Transverse colon (tissue), 4 donors: ENCODE data around the gene INMT. TPM values are rescaled to one million over a fixed set of nuclear protein-coding genes. Genes with fewer than 3 reads are reported as not detected.
A peak's percentile ranks its signal among the peaks of the same experiment; 100 is the strongest.

Experiments used
- DNase-seq: peaks from one replicate; pipeline ENCODE4 v3.0.0-alpha.2; 2019
- H3K27ac ChIP-seq, 4 donors: fragments of 200-600 bp; sonication (generic); 2 replicates each; pipeline ENCODE4 v1.5.1; 2016 to 2018; ENCODE audit warnings: inconsistent platforms in 4 of 4
- H3K27me3 ChIP-seq: fragments of 200-600 bp; sonication (generic); 2 replicates; pipeline ENCODE4 v1.5.1; 2017; ENCODE audit warnings: inconsistent platforms
- H3K36me3 ChIP-seq, 4 donors: fragments of 200-600 bp; sonication (generic); 2 replicates each; pipeline ENCODE4 v1.5.1; 2017 to 2019; ENCODE audit warnings: inconsistent platforms in 4 of 4
- H3K4me1 ChIP-seq, 4 donors: fragments of 200-600 bp; sonication (generic); 2 replicates each; pipeline ENCODE4 v1.5.1; 2017 to 2020; ENCODE audit warnings: inconsistent platforms in 4 of 4
- H3K4me3 ChIP-seq, 4 donors: fragments of 200-600 bp; sonication (generic); 1 replicate in 1 of 4; 2 replicates in 3 of 4; pipeline versions ENCODE4 v1.5.1 to v1.6.1; 2017 to 2019; ENCODE audit warnings: inconsistent platforms in 4 of 4
- H3K9me3 ChIP-seq, 2 donors: fragments of 200-600 bp; sonication (generic); 2 replicates each; pipeline ENCODE4 v1.5.1; 2017 to 2019; ENCODE audit warnings: inconsistent platforms in 2 of 2
- EP300 ChIP-seq: sonication (generic); formaldehyde crosslinking; IDR thresholded peaks from one replicate; pipeline ENCODE4 v1.6.1; 2017; ENCODE audit warnings: antibody characterized with exemption, low read depth
- POLR2A ChIP-seq: fragments of 450-650 bp; IDR thresholded peaks from one replicate; pipeline ENCODE4 v1.6.1; 2016; ENCODE audit warnings: antibody characterized with exemption, mild to moderate bottlenecking, moderate library complexity
- POLR2AphosphoS5 ChIP-seq, 3 donors: sonication (generic); formaldehyde crosslinking; IDR thresholded peaks; one replicate each; pipeline ENCODE4 v1.6.1; 2016; ENCODE audit warnings: antibody characterized with exemption in 3 of 3
- WGBS, 2 donors: methylation state at CpG; one replicate each; pipeline ENCODE4 v1.1.5; 2018; ENCODE audit warnings: low coverage in 1 of 2; 5-methylcytosine and 5-hydroxymethylcytosine counted together
- in situ Hi-C, 4 donors: fragments of 200-750 bp; cut with MboI; loops; one replicate each; pipeline versions ENCODE4 v1.15.0 to v1.15.1; 2017; ENCODE audit warnings: low sequenced_read_pairs in 3 of 4, low pct_ligation_motif_present in 1 of 4, low pct_unique_long_range_greater_than_20kb in 1 of 4
- intact Hi-C: fragments of 100-400 bp; cut with DNase I; formaldehyde crosslinking; loops from one replicate; pipeline ENCODE4 v1.15.1; 2023; ENCODE audit warnings: low total_unique reads
- total RNA-seq, 4 donors: library from RNA; depleted of rRNA; stranded (reverse); fragments of >200 nt; gene quantifications; one replicate each; pipeline ENCODE4 v1.1.0, GENCODE V29; 2016
- TF ChIP-seq, protein P1 (sequence below), 5 experiments: fragments of 200-600 bp in 3 of 5; fragments of 450-650 bp in 2 of 5; sonication (generic) in 3 of 5; IDR thresholded peaks; 1 replicate in 2 of 5; 2 replicates in 3 of 5; pipeline ENCODE4 v1.5.1; 2016 to 2017; ENCODE audit warnings: antibody characterized with exemption in 5 of 5, inconsistent platforms in 3 of 5, mild to moderate bottlenecking in 2 of 5, moderate library complexity in 1 of 5

Gene INMT
- total RNA-seq, 4 donors from 2014 or later = 3.8 to 15.5 (median 8.7) TPM

DNA sequence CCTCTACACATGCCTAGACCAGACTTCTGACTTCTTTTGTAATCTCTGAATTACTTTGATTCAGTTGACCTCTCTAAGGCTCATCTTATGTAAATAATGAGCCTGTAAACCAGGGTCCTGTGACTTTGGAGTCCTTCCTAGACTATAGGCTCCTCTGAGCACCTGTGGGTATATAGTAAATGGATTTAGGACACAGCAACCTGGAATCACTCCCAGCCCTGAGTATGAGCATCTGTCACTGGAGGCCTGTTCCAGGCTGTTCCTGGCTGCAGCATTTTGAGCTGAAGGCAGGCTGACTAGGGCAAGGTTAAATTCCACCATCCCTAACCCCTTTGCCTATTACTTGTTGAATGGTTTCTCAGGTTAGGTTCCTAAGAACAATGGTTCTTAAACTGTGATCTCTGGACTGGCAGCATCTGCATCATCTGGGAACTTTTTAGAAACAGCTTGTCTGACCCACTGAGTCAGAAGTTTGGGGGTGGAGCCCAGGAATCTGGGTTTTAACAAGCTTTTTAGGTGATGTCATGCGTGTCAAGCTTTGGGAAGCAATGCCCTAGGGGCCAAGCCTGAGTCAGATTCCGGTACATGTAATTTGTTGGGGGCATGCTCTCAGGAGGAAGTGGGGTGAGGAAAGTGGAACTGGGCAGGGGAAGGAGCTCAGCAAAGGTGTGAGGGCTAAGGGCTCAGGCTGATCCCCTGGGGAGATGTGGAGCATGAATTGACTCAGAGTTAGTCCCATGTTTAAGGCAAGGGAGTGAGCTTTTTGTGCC lies 47.5 kb downstream of the INMT start:
- H3K4me3 ChIP-seq = no peak overlapping the region
- no peaks in the 10 kb centered on the region for H3K27me3 ChIP-seq
- H3K27ac ChIP-seq = peak overlapping the region in 3 of 4 donors; percentile 5 to 25 (median 9)
- TF ChIP-seq, protein P1, sequence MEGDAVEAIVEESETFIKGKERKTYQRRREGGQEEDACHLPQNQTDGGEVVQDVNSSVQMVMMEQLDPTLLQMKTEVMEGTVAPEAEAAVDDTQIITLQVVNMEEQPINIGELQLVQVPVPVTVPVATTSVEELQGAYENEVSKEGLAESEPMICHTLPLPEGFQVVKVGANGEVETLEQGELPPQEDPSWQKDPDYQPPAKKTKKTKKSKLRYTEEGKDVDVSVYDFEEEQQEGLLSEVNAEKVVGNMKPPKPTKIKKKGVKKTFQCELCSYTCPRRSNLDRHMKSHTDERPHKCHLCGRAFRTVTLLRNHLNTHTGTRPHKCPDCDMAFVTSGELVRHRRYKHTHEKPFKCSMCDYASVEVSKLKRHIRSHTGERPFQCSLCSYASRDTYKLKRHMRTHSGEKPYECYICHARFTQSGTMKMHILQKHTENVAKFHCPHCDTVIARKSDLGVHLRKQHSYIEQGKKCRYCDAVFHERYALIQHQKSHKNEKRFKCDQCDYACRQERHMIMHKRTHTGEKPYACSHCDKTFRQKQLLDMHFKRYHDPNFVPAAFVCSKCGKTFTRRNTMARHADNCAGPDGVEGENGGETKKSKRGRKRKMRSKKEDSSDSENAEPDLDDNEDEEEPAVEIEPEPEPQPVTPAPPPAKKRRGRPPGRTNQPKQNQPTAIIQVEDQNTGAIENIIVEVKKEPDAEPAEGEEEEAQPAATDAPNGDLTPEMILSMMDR (IDR thresholded peaks at IDR 0.05) = no peak
- no peak for TF ChIP-seq EP300
- TF ChIP-seq POLR2AphosphoS5 (IDR thresholded peaks at IDR 0.05) = no peak
- no peak for TF ChIP-seq POLR2A
- in situ Hi-C loops (no loop called here), intact Hi-C loops (no loop called here)
- H3K36me3 ChIP-seq = no peaks in the 10 kb centered on the region
- H3K4me1 ChIP-seq = peaks cover 15 to 38% (median 26%) of the 10 kb centered on the region in 4 donors
- no peaks in the 10 kb centered on the region for H3K9me3 ChIP-seq
- 57% methylated on average over 2 of the region's 2 CpGs; no CpG with 5 or more reads in 1 of the 2 donors for WGBS, 2 donors
- no peak for DNase-seq

DNA sequence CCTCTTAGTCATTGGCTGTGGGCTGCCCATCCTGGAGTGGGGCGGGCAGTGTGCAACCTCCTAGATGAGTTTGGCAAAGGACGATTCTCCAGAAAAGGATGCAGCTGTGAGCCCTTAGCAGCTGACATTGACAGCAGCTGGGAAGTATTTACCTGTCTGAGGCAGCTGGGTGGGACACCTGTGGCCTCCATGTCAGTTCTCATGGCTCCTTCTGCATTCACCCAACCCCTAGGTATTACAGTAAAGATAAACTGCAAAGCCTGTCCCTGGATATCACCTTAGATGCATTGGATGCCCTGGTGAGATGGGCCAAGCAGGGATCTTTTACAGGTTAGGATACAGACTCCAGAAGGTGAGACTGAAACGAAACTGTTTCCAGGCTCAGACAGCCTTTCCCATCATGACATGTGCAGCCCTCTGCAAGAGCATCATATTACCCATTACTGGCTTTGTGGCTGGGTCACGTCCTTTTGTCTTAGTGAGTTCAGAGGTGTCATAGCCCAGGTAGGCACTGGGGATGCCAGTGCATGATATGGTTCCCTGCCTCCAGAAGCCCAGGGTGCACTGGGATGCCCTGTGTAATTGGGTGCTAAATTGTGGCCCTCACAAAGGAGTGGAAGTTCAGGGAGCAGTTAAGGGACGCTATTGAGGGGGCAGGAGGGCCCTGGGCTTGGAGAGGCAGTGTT lies 48.2 kb downstream of the INMT start:
- peaks cover 15 to 39% (median 26%) of the 10 kb centered on the region in 4 donors for H3K4me1 ChIP-seq
- WGBS, 2 donors = 74% methylated on average over 5 of the region's 5 CpGs; no CpG with 5 or more reads in 1 of the 2 donors
- no peaks in the 10 kb centered on the region for H3K36me3 ChIP-seq
- no peak overlapping the region for H3K4me3 ChIP-seq
- TF ChIP-seq POLR2AphosphoS5 (IDR thresholded peaks at IDR 0.05) (no peak), EP300 (no peak), POLR2A (no peak)
- TF ChIP-seq, protein P1 (IDR thresholded peaks at IDR 0.05) = no peak
- DNase-seq = no peak
- H3K27me3 ChIP-seq = no peaks in the 10 kb centered on the region
- H3K27ac ChIP-seq = peak overlapping the region in 1 of 4 donors; percentile 21
- in situ Hi-C loops = loop anchor here (5.0 to 25.0 kb wide), 5 partner anchors 175 to 325 kb away; no protein-coding TSS in a partner anchor
- H3K9me3 ChIP-seq = no peaks in the 10 kb centered on the region
- intact Hi-C loops = loop anchor here (10.0 kb wide), 1 partner anchor 115 kb away; the partner anchor contains the start of gene AQP1

DNA sequence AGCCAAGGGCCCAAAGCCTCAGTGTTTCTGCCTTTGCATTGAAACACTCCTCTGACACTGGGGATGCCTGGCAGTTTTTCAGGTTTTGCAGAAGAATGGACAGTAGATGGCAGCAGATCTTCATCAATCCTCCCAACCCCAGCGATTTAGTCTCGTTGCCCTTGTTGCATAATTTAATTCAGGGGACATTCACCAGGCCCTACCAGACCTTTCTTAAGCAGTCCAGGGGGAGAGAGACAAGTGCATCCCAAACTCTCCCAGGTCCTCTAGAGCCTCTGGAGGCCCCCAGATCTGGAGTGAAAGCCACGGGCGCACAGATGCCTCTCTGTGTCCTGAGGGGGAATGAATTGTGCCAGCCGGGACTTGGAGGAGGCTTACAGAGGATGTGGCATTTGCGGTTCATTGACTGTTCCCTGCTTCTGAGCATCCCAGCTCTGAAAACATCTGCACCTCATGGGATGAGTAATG lies 48.9 kb downstream of the INMT start:
- DNase-seq = peak; percentile 58
- Histone ChIP-seq H3K4me3 (no peak overlapping the region), H3K9me3 (no peaks in the 10 kb centered on the region), H3K36me3 (no peaks in the 10 kb centered on the region), H3K27me3 (no peaks in the 10 kb centered on the region), H3K4me1 (peaks cover 14 to 35% (median 26%) of the 10 kb centered on the region in 4 donors), H3K27ac (peak overlapping the region in 1 of 4 donors; percentile 21)
- TF ChIP-seq POLR2AphosphoS5 (IDR thresholded peaks at IDR 0.05) (peak in 2 of 3 donors; percentile 18 to 28), EP300 (no peak)
- TF ChIP-seq, protein P1 (IDR thresholded peaks at IDR 0.05) = peak; percentile 59 to 76 (median 66)
- intact Hi-C loops (loop anchor here (10.0 kb wide), 1 partner anchor 114 kb away; the partner anchor contains the start of gene AQP1), in situ Hi-C loops (loop anchor here (5.0 to 25.0 kb wide), 5 partner anchors 174 to 324 kb away; no protein-coding TSS in a partner anchor)
- 40 to 46% methylated on average over 1 to 6 of the region's 6 CpGs for WGBS, 2 donors

DNA sequence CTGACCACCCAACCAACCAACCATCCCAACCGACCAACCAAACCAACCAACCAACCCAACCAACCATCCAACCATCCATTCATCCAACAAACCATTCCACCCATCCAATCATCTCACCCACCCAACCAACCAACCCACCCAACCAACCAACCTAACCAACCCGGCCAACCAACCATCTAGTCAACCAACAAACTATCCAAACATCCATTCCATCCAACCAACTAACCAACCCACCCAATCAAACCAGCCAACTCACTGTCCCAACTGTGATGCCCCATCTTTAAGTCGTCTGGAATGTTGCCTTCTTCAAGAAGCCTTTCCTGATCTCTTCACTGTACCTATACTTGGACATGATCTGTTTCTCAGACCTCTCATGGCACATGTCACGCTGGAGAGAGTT lies 50.9 kb downstream of the INMT start:
- H3K27ac ChIP-seq = no peak overlapping the region
- H3K36me3 ChIP-seq = no peaks in the 10 kb centered on the region
- H3K4me1 ChIP-seq = peaks cover 0 to 21% (median 10%) of the 10 kb centered on the region in 4 donors
- WGBS, 2 donors = 90 to 93% methylated on average over 4 of the region's 4 CpGs
- no peaks in the 10 kb centered on the region for H3K27me3 ChIP-seq
- no peaks in the 10 kb centered on the region for H3K9me3 ChIP-seq
- TF ChIP-seq, protein P1 (IDR thresholded peaks at IDR 0.05) = no peak
- TF ChIP-seq POLR2A = no peak
- no peak for TF ChIP-seq POLR2AphosphoS5 (IDR thresholded peaks at IDR 0.05)
- no peak for TF ChIP-seq EP300
- intact Hi-C loops (loop anchor here (10.0 kb wide), 1 partner anchor 112 kb away; the partner anchor contains the start of gene AQP1), in situ Hi-C loops (loop anchor here (5.0 to 25.0 kb wide), 5 partner anchors 172 to 322 kb away; no protein-coding TSS in a partner anchor)
- H3K4me3 ChIP-seq = no peak overlapping the region
- no peak for DNase-seq
